Endothelial cell of umbilical vein (primary cell): ENCODE measurements around the gene CNTN5. TPM values are rescaled to one million over a fixed set of nuclear protein-coding genes. Genes with fewer than 3 reads are reported as not detected.

ENCODE experiments used
- BruUV-seq: library from RNA; stranded (reverse); fragments of 400-500 nt; replicated peaks from 2 replicates; lab custom pipeline; 2021; lab: Mats Ljungman, UMichigan
- CTCF ChIA-PET: fragments of 300-600, 350-600 bp; sonication (Branson Sonifier 250); formaldehyde crosslinking; loops from one replicate; lab custom pipeline; 2021; ENCODE audit warnings: antibody characterized with exemption, inconsistent platforms; lab: Charles Lee
- POLR2A ChIA-PET: fragments of 300-600, 350-600 bp; sonication (Branson Sonifier 250); formaldehyde crosslinking; loops from one replicate; lab custom pipeline; 2021; ENCODE audit warnings: antibody characterized with exemption, inconsistent platforms; lab: Charles Lee
- DNase-seq: peaks from one replicate; pipeline ENCODE4 v3.0.0-alpha.2; 2011; ENCODE audit warnings: low read depth, low spot score
- FAIRE-seq: peaks from 2 replicates; lab custom pipeline; 2011; peaks lifted over from hg19 to GRCh38; lab: Jason Lieb, UNC
- H2AFZ ChIP-seq: 2 replicates; pipeline ENCODE4 v1.6.0; 2012; ENCODE audit warnings: low read depth, low read length, control low read depth, inconsistent platforms
- H3K27ac ChIP-seq: 2 replicates; pipeline ENCODE4 v1.5.1; 2011; ENCODE audit warnings: low read depth, mild to moderate bottlenecking, control low read depth, low read length, moderate library complexity; ENCODE audit not compliant: insufficient read depth
- H3K27me3 ChIP-seq, 2 experiments: 2 replicates each; pipeline versions ENCODE4 v1.6.0 to v1.6.1; 2011; ENCODE audit warnings: low read length in 2 of 2, mixed read lengths in 1 of 2; ENCODE audit not compliant: control insufficient read depth in 2 of 2, insufficient read depth in 2 of 2
- H3K36me3 ChIP-seq, 2 experiments: 2 replicates in 1 of 2; 3 replicates in 1 of 2; pipeline ENCODE4 v1.5.1; 2011; ENCODE audit warnings: low read length in 2 of 2, mild to moderate bottlenecking in 1 of 2, moderate library complexity in 1 of 2; ENCODE audit not compliant: control insufficient read depth in 2 of 2, insufficient read depth in 2 of 2; ENCODE audit errors: extremely low read depth in 1 of 2
- H3K4me1 ChIP-seq: 3 replicates; pipeline ENCODE4 v1.5.1; 2011; ENCODE audit warnings: mild to moderate bottlenecking, low read length; ENCODE audit not compliant: control insufficient read depth, insufficient read depth; ENCODE audit errors: extremely low read depth
- H3K4me2 ChIP-seq: 2 replicates; pipeline ENCODE4 v1.6.1; 2011; ENCODE audit warnings: low read length, control low read depth, mixed read lengths; ENCODE audit not compliant: insufficient read depth
- H3K4me3 ChIP-seq, 3 experiments: fragments of 200-600 bp in 1 of 3; sonication (generic), shearing (Covaris generic) in 1 of 3; replicated peaks in 1 of 3; 2 replicates each; pipeline ENCODE4 v1.5.1; 2011 to 2016; ENCODE audit warnings: control low read depth in 3 of 3, low read length in 3 of 3, mild to moderate bottlenecking in 2 of 3, inconsistent platforms in 1 of 3, low read depth in 1 of 3, moderate library complexity in 1 of 3; ENCODE audit not compliant: insufficient read depth in 1 of 3
- H3K79me2 ChIP-seq: 2 replicates; pipeline ENCODE4 v1.6.0; 2012; ENCODE audit warnings: low read length, inconsistent platforms; ENCODE audit not compliant: control insufficient read depth, insufficient read depth
- H3K9ac ChIP-seq: replicated peaks from 2 replicates; pipeline ENCODE3; 2011; ENCODE audit warnings: low read length, control low read depth; ENCODE audit not compliant: insufficient read depth; ENCODE audit errors: extremely low read depth
- H3K9me1 ChIP-seq: replicated peaks from 3 replicates; pipeline ENCODE4 v1.6.0; 2011; ENCODE audit warnings: mild to moderate bottlenecking, low read length; ENCODE audit not compliant: control insufficient read depth, insufficient read depth; ENCODE audit errors: extremely low read depth
- H3K9me3 ChIP-seq: replicated peaks from 2 replicates; pipeline ENCODE4 v1.5.1; 2012; ENCODE audit warnings: low read length, inconsistent platforms; ENCODE audit not compliant: control insufficient read depth, insufficient read depth
- H4K20me1 ChIP-seq: replicated peaks from 2 replicates; pipeline ENCODE3; 2011; ENCODE audit warnings: mild to moderate bottlenecking, low read length; ENCODE audit not compliant: control insufficient read depth, insufficient read depth; ENCODE audit errors: extremely low read depth
- CTCF ChIP-seq, 2 donors: IDR thresholded peaks; 1 replicate in 1 of 2; 2 replicates in 1 of 2; pipeline ENCODE4 v1.5.1; 2011; ENCODE audit warnings: low read length in 2 of 2, mild to moderate bottlenecking in 2 of 2, moderate library complexity in 2 of 2, control low read depth in 1 of 2, inconsistent platforms in 1 of 2, low read depth in 1 of 2; ENCODE audit not compliant: insufficient read depth in 1 of 2; ENCODE audit errors: extremely low read depth in 1 of 2
- EZH2 ChIP-seq: IDR thresholded peaks from 2 replicates; pipeline ENCODE4 v1.6.1; 2012; ENCODE audit warnings: borderline replicate concordance, low read depth, mild to moderate bottlenecking, moderate library complexity, low read length, inconsistent platforms; ENCODE audit not compliant: severe bottlenecking
- FOS ChIP-seq: IDR thresholded peaks from 2 replicates; pipeline ENCODE4 v1.6.1; 2011; ENCODE audit warnings: mild to moderate bottlenecking, low read length, moderate library complexity, borderline replicate concordance; ENCODE audit not compliant: insufficient read depth
- GATA2 ChIP-seq: IDR thresholded peaks from 2 replicates; pipeline ENCODE4 v1.7.0; 2011; ENCODE audit warnings: low read depth, mild to moderate bottlenecking, moderate library complexity, mixed read lengths, low read length; ENCODE audit not compliant: insufficient read length, insufficient read depth
- JUN ChIP-seq: IDR thresholded peaks from 2 replicates; pipeline ENCODE4 v1.6.1; 2011; ENCODE audit warnings: borderline replicate concordance, low read depth; ENCODE audit not compliant: insufficient read length, insufficient read depth
- MYC ChIP-seq: IDR thresholded peaks from one replicate; pipeline ENCODE4 v1.6.1; 2011; ENCODE audit warnings: mild to moderate bottlenecking, low read depth, low read length
- POLR2A ChIP-seq: IDR thresholded peaks from 2 replicates; pipeline ENCODE4 v1.6.1; 2012; ENCODE audit warnings: low read depth, mild to moderate bottlenecking, control low read depth, low read length
- POLR2AphosphoS5 ChIP-seq: IDR thresholded peaks from 2 replicates; pipeline ENCODE4 v1.6.1; 2012; ENCODE audit warnings: low read depth, mild to moderate bottlenecking, control low read depth, low read length, moderate library complexity; ENCODE audit not compliant: insufficient read depth
- dilution Hi-C: fragments of 300-500 bp; cut with MboI; formaldehyde crosslinking; loops from one replicate; pipeline ENCODE4 v1.15.0; 2019; ENCODE audit warnings: low sequenced_read_pairs; ENCODE audit not compliant: extremely low pct_ligation_motif_present
- intact Hi-C: fragments of 100-400 bp; cut with micrococcal nuclease; formaldehyde crosslinking; loops from one replicate; pipeline ENCODE4 v1.10.0; 2022
- polyA plus RNA-seq, 4 experiments: library from polyadenylated mRNA; depleted of rRNA in 3 of 4; stranded (reverse) in 3 of 4; unstranded in 1 of 4; fragments of >200 nt; gene quantifications; 2 replicates each; pipeline versions ENCODE4 v1.2.1 to v1.2.3, GENCODE V29; 2011 to 2012; ENCODE audit warnings: missing spikeins in 1 of 4
- total RNA-seq: library from RNA; stranded (reverse); gene quantifications from 2 replicates; pipeline ENCODE4 v1.2.3, GENCODE V29; 2021
- TF ChIP-seq, protein P1 (sequence below): IDR thresholded peaks from 2 replicates; pipeline ENCODE4 v1.6.1; 2011; ENCODE audit not compliant: insufficient read depth, insufficient read length

CNTN5 gene
- total and polyA plus RNA-seq, 2 donors (not counting 3 experiments of a cell fraction or from before 2014, with no cell fraction given) = not detected

DNA sequence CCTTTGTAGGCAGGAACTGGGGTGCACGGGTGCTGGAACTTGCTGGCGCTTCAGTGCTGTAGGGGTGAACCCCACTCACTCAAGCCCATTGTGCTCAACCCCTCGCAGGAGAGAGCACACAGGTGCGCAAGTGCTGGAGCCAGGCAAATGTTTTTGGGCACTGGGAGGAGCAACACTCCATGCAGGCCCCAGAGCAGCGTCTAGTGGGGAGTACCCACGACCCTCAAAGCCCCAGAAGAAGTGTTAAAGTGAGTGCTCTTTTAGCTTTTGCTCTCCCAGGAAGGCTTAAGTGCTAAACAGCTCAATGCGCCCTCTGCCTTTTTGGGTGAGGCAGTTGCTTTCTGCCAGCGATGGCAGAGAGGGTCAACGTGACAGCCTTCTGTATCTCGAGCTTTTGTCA, 1384.2 kb downstream of the CNTN5 start:
- DNase-seq (no peak), FAIRE-seq (no peak)
- intact Hi-C loops (no loop called here), dilution Hi-C loops (no loop called here)
- POLR2A ChIA-PET = no interaction called here
- no peaks in the 10 kb centered on the region for H3K4me1 ChIP-seq
- no peak overlapping the region for H3K9ac ChIP-seq
- no peaks in the 10 kb centered on the region for H3K79me2 ChIP-seq
- no peak overlapping the region for H3K4me3 ChIP-seq
- H3K27ac ChIP-seq = no peak overlapping the region
- no peak overlapping the region for H3K4me2 ChIP-seq
- H3K36me3 ChIP-seq = no peaks in the 10 kb centered on the region
- TF ChIP-seq CTCF (IDR thresholded peaks at IDR 0.05; ENCODE audit: extremely low read depth in 1 of 2, insufficient read depth in 1 of 2, low read depth in 1 of 2, low read length in 2 of 2) (no peak), MYC (no peak), GATA2 (no peak), FOS (no peak), POLR2AphosphoS5 (no peak), EZH2 (no peak), JUN (no peak), POLR2A (no peak)
- TF ChIP-seq, protein P1, sequence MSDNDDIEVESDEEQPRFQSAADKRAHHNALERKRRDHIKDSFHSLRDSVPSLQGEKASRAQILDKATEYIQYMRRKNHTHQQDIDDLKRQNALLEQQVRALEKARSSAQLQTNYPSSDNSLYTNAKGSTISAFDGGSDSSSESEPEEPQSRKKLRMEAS = no peak
- H4K20me1 ChIP-seq = no peaks in the 10 kb centered on the region
- H3K9me3 ChIP-seq = no peaks in the 10 kb centered on the region
- H3K9me1 ChIP-seq = no peaks in the 10 kb centered on the region
- CTCF ChIA-PET = no interaction called here
- H3K27me3 ChIP-seq = no peaks in the 10 kb centered on the region
- BruUV-seq = no TSS peak
- H2AFZ ChIP-seq = no peak overlapping the region
